Ovary (tissue), 3 donors: Measurements from ENCODE around the gene HSD11B1L.

Experiments used
- EP300 ChIP-seq: sonication (generic); formaldehyde crosslinking; IDR thresholded peaks from one replicate; pipeline ENCODE4 v1.6.1; 2017; ENCODE audit warnings: antibody characterized with exemption
- TF ChIP-seq, protein P1 (sequence below), 3 donors: fragments of 450-650 bp in 2 of 3; fragments of 200-600 bp in 1 of 3; IDR thresholded peaks; one replicate each; pipeline versions ENCODE4 v1.5.1 to v1.8.0; 2016 to 2022; ENCODE audit warnings: antibody characterized with exemption in 3 of 3, mild to moderate bottlenecking in 1 of 3
- donor health status: DM: no; HTN: no; CAD: no.

DNA sequence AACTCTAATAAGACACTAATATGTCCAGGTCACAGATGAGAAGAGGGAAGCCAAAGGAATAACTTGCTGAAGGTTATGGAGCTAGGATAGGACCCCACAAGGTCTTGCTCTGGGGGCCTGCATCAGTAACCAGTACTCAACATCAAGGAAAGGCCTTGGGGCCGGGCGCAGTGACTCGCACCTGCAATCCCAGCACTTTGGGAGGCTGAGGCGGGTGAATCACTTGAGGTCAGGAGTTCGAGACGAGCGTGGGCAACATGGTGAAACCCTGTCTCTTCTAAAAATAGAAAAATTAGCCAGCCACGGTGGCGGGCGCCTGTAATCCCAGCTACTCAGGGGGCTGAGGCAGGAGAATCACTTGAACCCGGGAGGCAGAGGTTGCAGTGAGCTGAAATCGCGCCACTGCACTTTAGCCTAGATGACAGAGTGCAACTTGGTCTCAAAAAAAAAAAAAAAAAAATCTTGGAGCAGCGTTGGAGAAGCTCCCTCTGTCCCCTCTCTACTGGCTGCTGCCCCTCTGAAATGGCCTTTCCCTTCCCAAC, 37.3 kb downstream of the HSD11B1L start:
- TF ChIP-seq, protein P1, sequence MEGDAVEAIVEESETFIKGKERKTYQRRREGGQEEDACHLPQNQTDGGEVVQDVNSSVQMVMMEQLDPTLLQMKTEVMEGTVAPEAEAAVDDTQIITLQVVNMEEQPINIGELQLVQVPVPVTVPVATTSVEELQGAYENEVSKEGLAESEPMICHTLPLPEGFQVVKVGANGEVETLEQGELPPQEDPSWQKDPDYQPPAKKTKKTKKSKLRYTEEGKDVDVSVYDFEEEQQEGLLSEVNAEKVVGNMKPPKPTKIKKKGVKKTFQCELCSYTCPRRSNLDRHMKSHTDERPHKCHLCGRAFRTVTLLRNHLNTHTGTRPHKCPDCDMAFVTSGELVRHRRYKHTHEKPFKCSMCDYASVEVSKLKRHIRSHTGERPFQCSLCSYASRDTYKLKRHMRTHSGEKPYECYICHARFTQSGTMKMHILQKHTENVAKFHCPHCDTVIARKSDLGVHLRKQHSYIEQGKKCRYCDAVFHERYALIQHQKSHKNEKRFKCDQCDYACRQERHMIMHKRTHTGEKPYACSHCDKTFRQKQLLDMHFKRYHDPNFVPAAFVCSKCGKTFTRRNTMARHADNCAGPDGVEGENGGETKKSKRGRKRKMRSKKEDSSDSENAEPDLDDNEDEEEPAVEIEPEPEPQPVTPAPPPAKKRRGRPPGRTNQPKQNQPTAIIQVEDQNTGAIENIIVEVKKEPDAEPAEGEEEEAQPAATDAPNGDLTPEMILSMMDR (IDR thresholded peaks at IDR 0.05): no peak
- no peak for TF ChIP-seq EP300
